ENCODE data around the gene TRIM44. TPM values are rescaled to one million over a fixed set of nuclear protein-coding genes. Genes with fewer than 3 reads are reported as not detected.
A peak's percentile ranks its signal among the peaks of the same experiment; 100 is the strongest.

The TRIM44 gene
- total and polyA plus RNA-seq, 5 donors from 2014 or later = 9.4 to 32.8 (median 22.2) TPM

GRCh38 chr11:35735903-35736302 is 73.3 kb downstream of the TRIM44 start:
- Mint-ChIP-seq H3K4me1 (peaks cover under 1 to 28% (median 19%) of the 10 kb centered on the region in 4 donors), H3K9me3 (peaks cover 0 to 5% (median 2%) of the 10 kb centered on the region in 7 donors), H3K36me3 (peaks cover 47% of the 10 kb centered on the region), H3K27ac (no peak overlapping the region), H3K4me3 (no peak overlapping the region), H3K27me3 (no peaks in the 10 kb centered on the region)
- DNase-seq (no peak), ATAC-seq (ENCODE audit: low read depth in 2 of 2) (no peak)
- H3K9me3 ChIP-seq (ENCODE audit: control insufficient read depth in 2 of 2, low read length in 2 of 2) = no peaks in the 10 kb centered on the region
- H3K27me3 ChIP-seq (ENCODE audit: control insufficient read depth, insufficient read depth, low read length) = no peaks in the 10 kb centered on the region
- H3K36me3 ChIP-seq (ENCODE audit: control insufficient read depth, insufficient read depth, low read length) = peaks cover 7% of the 10 kb centered on the region
- peaks cover 2% of the 10 kb centered on the region for H3K4me1 ChIP-seq (ENCODE audit: control insufficient read depth, insufficient read depth, low read length, poor library complexity, severe bottlenecking)
- H3K4me3 ChIP-seq (ENCODE audit: low read depth, low read length) = no peak overlapping the region
- no peak overlapping the region for H3K27ac ChIP-seq (ENCODE audit: insufficient read depth, low read length, poor library complexity, severe bottlenecking)

GRCh38 chr11:35736952-35737351 is 74.4 kb downstream of the TRIM44 start:
- peaks cover 4 to 30% (median 19%) of the 10 kb centered on the region in 4 donors for H3K4me1 Mint-ChIP-seq
- no peak for DNase-seq
- no peaks in the 10 kb centered on the region for H3K9me3 ChIP-seq (ENCODE audit: control insufficient read depth in 2 of 2, low read length in 2 of 2)
- no peak overlapping the region for H3K27ac ChIP-seq (ENCODE audit: insufficient read depth, low read length, poor library complexity, severe bottlenecking)
- no peak overlapping the region for H3K4me3 ChIP-seq (ENCODE audit: low read depth, low read length)
- no peaks in the 10 kb centered on the region for H3K27me3 ChIP-seq (ENCODE audit: control insufficient read depth, insufficient read depth, low read length)
- H3K4me1 ChIP-seq (ENCODE audit: control insufficient read depth, insufficient read depth, low read length, poor library complexity, severe bottlenecking) = peaks cover 3% of the 10 kb centered on the region
- H3K27me3 Mint-ChIP-seq = no peaks in the 10 kb centered on the region
- no peak overlapping the region for H3K27ac Mint-ChIP-seq
- no peak for ATAC-seq (ENCODE audit: low read depth in 2 of 2)
- peaks cover 0 to 5% (median 1%) of the 10 kb centered on the region in 7 donors for H3K9me3 Mint-ChIP-seq
- H3K36me3 Mint-ChIP-seq = peaks cover 52% of the 10 kb centered on the region
- no peak overlapping the region for H3K4me3 Mint-ChIP-seq
- peaks cover 7% of the 10 kb centered on the region for H3K36me3 ChIP-seq (ENCODE audit: control insufficient read depth, insufficient read depth, low read length)

- ATAC-seq (ENCODE audit: low read depth in 2 of 2) (no peak), DNase-seq (no peak)
- Histone ChIP-seq H3K27me3 (ENCODE audit: control insufficient read depth, insufficient read depth, low read length) (no peaks in the 10 kb centered on the region), H3K9me3 (ENCODE audit: control insufficient read depth in 2 of 2, low read length in 2 of 2) (no peaks in the 10 kb centered on the region), H3K4me3 (ENCODE audit: low read depth, low read length) (no peak overlapping the region), H3K27ac (ENCODE audit: insufficient read depth, low read length, poor library complexity, severe bottlenecking) (no peak overlapping the region), H3K4me1 (ENCODE audit: control insufficient read depth, insufficient read depth, low read length, poor library complexity, severe bottlenecking) (peaks cover 3% of the 10 kb centered on the region), H3K36me3 (ENCODE audit: control insufficient read depth, insufficient read depth, low read length) (peaks cover 3% of the 10 kb centered on the region)
- Mint-ChIP-seq H3K27ac (peak overlapping the region in 1 of 3 donors; percentile 1), H3K9me3 (peaks cover 0 to 4% (median 0%) of the 10 kb centered on the region in 7 donors), H3K36me3 (peaks cover 57% of the 10 kb centered on the region), H3K4me1 (peaks cover 6 to 28% (median 14%) of the 10 kb centered on the region in 4 donors), H3K4me3 (no peak overlapping the region), H3K27me3 (no peaks in the 10 kb centered on the region)
Observed at GRCh38 chr11:35740061-35740799, 77.7 kb downstream of the TRIM44 start.

- peaks cover 3% of the 10 kb centered on the region for H3K4me1 ChIP-seq (ENCODE audit: control insufficient read depth, insufficient read depth, low read length, poor library complexity, severe bottlenecking)
- Mint-ChIP-seq H3K27ac (no peak overlapping the region), H3K9me3 (no peaks in the 10 kb centered on the region), H3K4me3 (no peak overlapping the region), H3K4me1 (peaks cover 8 to 28% (median 12%) of the 10 kb centered on the region in 4 donors), H3K27me3 (no peaks in the 10 kb centered on the region), H3K36me3 (peaks cover 52% of the 10 kb centered on the region)
- no peaks in the 10 kb centered on the region for H3K36me3 ChIP-seq (ENCODE audit: control insufficient read depth, insufficient read depth, low read length)
- H3K27me3 ChIP-seq (ENCODE audit: control insufficient read depth, insufficient read depth, low read length) = no peaks in the 10 kb centered on the region
- H3K27ac ChIP-seq (ENCODE audit: insufficient read depth, low read length, poor library complexity, severe bottlenecking) = no peak overlapping the region
- no peaks in the 10 kb centered on the region for H3K9me3 ChIP-seq (ENCODE audit: control insufficient read depth in 2 of 2, low read length in 2 of 2)
- DNase-seq = no peak
- H3K4me3 ChIP-seq (ENCODE audit: low read depth, low read length) = no peak overlapping the region
- no peak for ATAC-seq (ENCODE audit: low read depth in 2 of 2)
Observed at GRCh38 chr11:35742707-35743454, 80.3 kb downstream of the TRIM44 start.

GRCh38 chr11:35746356-35747153 is 84.0 kb downstream of the TRIM44 start:
- no peaks in the 10 kb centered on the region for H3K9me3 ChIP-seq (ENCODE audit: control insufficient read depth in 2 of 2, low read length in 2 of 2)
- no peaks in the 10 kb centered on the region for H3K27me3 ChIP-seq (ENCODE audit: control insufficient read depth, insufficient read depth, low read length)
- H3K4me3 ChIP-seq (ENCODE audit: low read depth, low read length) = no peak overlapping the region
- Mint-ChIP-seq H3K4me1 (peaks cover 0 to 28% (median 4%) of the 10 kb centered on the region in 4 donors), H3K27ac (no peak overlapping the region), H3K27me3 (no peaks in the 10 kb centered on the region), H3K9me3 (no peaks in the 10 kb centered on the region), H3K36me3 (peaks cover 35% of the 10 kb centered on the region), H3K4me3 (no peak overlapping the region)
- DNase-seq (no peak), ATAC-seq (ENCODE audit: low read depth in 2 of 2) (no peak)
- H3K36me3 ChIP-seq (ENCODE audit: control insufficient read depth, insufficient read depth, low read length) = no peaks in the 10 kb centered on the region
- H3K27ac ChIP-seq (ENCODE audit: insufficient read depth, low read length, poor library complexity, severe bottlenecking) = no peak overlapping the region
- H3K4me1 ChIP-seq (ENCODE audit: control insufficient read depth, insufficient read depth, low read length, poor library complexity, severe bottlenecking) = no peaks in the 10 kb centered on the region

GRCh38 chr11:35747668-35748067 is 85.1 kb downstream of the TRIM44 start:
- H3K4me3 ChIP-seq (ENCODE audit: low read depth, low read length) = no peak overlapping the region
- no peaks in the 10 kb centered on the region for H3K27me3 ChIP-seq (ENCODE audit: control insufficient read depth, insufficient read depth, low read length)
- H3K4me3 Mint-ChIP-seq = no peak overlapping the region
- no peak overlapping the region for H3K27ac ChIP-seq (ENCODE audit: insufficient read depth, low read length, poor library complexity, severe bottlenecking)
- no peak overlapping the region for H3K27ac Mint-ChIP-seq
- H3K4me1 Mint-ChIP-seq = peaks cover 0 to 30% (median 4%) of the 10 kb centered on the region in 4 donors
- H3K27me3 Mint-ChIP-seq = no peaks in the 10 kb centered on the region
- no peaks in the 10 kb centered on the region for H3K9me3 ChIP-seq (ENCODE audit: control insufficient read depth in 2 of 2, low read length in 2 of 2)
- H3K9me3 Mint-ChIP-seq = no peaks in the 10 kb centered on the region
- ATAC-seq (ENCODE audit: low read depth in 2 of 2) (no peak), DNase-seq (no peak)
- no peaks in the 10 kb centered on the region for H3K4me1 ChIP-seq (ENCODE audit: control insufficient read depth, insufficient read depth, low read length, poor library complexity, severe bottlenecking)
- peaks cover 41% of the 10 kb centered on the region for H3K36me3 Mint-ChIP-seq
- no peaks in the 10 kb centered on the region for H3K36me3 ChIP-seq (ENCODE audit: control insufficient read depth, insufficient read depth, low read length)

GRCh38 chr11:35748644-35749043 is 86.1 kb downstream of the TRIM44 start:
- H3K4me1 Mint-ChIP-seq = peaks cover 0 to 23% (median 4%) of the 10 kb centered on the region in 4 donors

More at GRCh38 chr11:35748644-35749043, 86.1 kb downstream of the TRIM44 start:
- no peaks in the 10 kb centered on the region for H3K36me3 ChIP-seq (ENCODE audit: control insufficient read depth, insufficient read depth, low read length)
- no peak for DNase-seq
- Mint-ChIP-seq H3K9me3 (no peaks in the 10 kb centered on the region), H3K36me3 (peaks cover 34% of the 10 kb centered on the region), H3K4me3 (no peak overlapping the region), H3K27me3 (no peaks in the 10 kb centered on the region), H3K27ac (no peak overlapping the region)
- H3K27ac ChIP-seq (ENCODE audit: insufficient read depth, low read length, poor library complexity, severe bottlenecking) = no peak overlapping the region
- no peaks in the 10 kb centered on the region for H3K9me3 ChIP-seq (ENCODE audit: control insufficient read depth in 2 of 2, low read length in 2 of 2)
- no peak overlapping the region for H3K4me3 ChIP-seq (ENCODE audit: low read depth, low read length)
- ATAC-seq (ENCODE audit: low read depth in 2 of 2) = no peak
- no peaks in the 10 kb centered on the region for H3K27me3 ChIP-seq (ENCODE audit: control insufficient read depth, insufficient read depth, low read length)
- no peaks in the 10 kb centered on the region for H3K4me1 ChIP-seq (ENCODE audit: control insufficient read depth, insufficient read depth, low read length, poor library complexity, severe bottlenecking)
